ENCODE measurements around the gene IL4R.

The IL4R gene

DNA sequence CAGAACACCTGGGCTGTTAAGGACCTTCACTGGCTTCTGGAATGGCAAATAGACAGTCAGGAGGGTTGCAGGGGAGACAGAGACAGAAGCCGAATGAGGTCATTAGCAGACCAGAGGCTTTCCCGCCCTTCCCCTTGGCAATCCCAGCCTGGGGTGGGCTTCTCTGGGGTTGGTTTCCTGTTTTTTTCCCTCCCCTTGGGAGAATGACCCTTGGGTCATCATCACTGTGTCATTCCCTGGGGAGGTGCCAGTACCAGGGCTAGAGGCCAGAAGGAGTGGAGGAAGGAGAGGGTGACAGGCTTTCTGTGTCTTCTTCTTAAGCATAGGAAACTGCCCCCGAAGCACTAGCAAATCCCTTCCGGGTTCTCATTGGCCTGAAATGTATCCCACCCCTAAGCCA, 45.3 kb downstream of the IL4R start:
- no peak for DNase-seq (ENCODE audit: low read depth)

DNA sequence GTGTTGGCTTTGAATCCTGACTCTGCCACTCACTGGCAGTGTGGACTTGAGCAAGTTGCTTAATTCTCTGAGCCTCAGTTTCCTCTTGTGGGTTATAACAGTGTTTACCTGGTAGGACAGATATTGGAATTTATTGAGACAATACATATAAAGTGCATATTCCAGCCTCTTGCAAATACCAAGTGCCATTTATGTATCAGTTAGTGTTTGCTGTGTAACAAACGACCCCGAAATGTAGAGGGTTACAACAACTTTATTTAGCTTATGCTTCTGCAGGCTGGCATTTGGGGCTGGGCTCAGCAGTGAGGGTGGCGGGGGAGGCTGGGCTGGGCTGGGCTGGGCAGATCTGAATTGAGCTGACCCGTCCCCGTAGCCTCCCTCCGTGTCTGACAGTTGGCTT, 45.8 kb downstream of the IL4R start:
- no peak for DNase-seq (ENCODE audit: low read depth)

DNA sequence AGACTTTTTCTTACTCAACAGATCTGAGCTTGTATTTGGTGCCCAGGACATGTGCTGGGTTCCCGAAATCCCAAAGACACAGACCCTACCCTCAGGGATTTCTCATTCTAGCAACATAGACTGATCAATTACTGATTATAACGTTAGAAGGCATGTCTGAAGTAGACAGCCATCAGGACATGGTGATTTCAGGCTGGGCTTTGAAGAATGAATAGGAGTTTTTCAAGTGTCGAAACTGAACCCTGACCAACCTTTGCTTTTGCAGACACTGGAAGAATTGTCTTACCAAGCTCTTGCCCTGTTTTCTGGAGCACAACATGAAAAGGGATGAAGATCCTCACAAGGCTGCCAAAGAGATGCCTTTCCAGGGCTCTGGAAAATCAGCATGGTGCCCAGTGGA, 48.2 kb downstream of the IL4R start:
- DNase-seq (ENCODE audit: low read depth) = no peak

DNA sequence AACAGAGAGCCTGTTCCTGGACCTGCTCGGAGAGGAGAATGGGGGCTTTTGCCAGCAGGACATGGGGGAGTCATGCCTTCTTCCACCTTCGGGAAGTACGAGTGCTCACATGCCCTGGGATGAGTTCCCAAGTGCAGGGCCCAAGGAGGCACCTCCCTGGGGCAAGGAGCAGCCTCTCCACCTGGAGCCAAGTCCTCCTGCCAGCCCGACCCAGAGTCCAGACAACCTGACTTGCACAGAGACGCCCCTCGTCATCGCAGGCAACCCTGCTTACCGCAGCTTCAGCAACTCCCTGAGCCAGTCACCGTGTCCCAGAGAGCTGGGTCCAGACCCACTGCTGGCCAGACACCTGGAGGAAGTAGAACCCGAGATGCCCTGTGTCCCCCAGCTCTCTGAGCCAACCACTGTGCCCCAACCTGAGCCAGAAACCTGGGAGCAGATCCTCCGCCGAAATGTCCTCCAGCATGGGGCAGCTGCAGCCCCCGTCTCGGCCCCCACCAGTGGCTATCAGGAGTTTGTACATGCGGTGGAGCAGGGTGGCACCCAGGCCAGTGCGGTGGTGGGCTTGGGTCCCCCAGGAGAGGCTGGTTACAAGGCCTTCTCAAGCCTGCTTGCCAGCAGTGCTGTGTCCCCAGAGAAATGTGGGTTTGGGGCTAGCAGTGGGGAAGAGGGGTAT, 48.9 kb downstream of the IL4R start:
- no peak for DNase-seq (ENCODE audit: low read depth)

DNA sequence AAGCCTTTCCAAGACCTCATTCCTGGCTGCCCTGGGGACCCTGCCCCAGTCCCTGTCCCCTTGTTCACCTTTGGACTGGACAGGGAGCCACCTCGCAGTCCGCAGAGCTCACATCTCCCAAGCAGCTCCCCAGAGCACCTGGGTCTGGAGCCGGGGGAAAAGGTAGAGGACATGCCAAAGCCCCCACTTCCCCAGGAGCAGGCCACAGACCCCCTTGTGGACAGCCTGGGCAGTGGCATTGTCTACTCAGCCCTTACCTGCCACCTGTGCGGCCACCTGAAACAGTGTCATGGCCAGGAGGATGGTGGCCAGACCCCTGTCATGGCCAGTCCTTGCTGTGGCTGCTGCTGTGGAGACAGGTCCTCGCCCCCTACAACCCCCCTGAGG, 49.5 kb downstream of the IL4R start:
- no peak for DNase-seq (ENCODE audit: low read depth)

DNA sequence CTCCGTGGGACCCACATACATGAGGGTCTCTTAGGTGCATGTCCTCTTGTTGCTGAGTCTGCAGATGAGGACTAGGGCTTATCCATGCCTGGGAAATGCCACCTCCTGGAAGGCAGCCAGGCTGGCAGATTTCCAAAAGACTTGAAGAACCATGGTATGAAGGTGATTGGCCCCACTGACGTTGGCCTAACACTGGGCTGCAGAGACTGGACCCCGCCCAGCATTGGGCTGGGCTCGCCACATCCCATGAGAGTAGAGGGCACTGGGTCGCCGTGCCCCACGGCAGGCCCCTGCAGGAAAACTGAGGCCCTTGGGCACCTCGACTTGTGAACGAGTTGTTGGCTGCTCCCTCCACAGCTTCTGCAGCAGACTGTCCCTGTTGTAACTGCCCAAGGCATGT, 50.0 kb downstream of the IL4R start:
- no peak for DNase-seq (ENCODE audit: low read depth)

DNA sequence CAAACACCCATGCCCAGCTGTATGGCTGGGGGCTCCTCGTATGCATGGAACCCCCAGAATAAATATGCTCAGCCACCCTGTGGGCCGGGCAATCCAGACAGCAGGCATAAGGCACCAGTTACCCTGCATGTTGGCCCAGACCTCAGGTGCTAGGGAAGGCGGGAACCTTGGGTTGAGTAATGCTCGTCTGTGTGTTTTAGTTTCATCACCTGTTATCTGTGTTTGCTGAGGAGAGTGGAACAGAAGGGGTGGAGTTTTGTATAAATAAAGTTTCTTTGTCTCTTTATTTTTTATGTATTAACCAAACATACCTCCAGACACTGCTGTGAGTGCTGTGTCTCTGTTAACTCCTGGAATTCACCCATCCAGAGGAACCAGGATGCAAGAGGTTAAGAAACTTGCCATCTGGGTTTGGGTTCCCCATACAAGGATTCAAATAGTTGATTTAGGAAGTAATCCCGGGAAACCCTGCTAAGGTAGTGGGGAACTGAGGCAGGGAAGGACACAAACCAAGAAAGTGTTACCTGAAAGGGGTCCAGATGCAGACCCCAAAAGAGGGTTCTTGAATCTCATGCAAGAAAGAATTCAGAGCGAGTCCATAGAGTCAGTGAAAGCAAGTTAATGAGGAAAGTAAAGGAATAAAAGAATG, 50.8 kb downstream of the IL4R start:
- no peak for DNase-seq (ENCODE audit: low read depth)

DNA sequence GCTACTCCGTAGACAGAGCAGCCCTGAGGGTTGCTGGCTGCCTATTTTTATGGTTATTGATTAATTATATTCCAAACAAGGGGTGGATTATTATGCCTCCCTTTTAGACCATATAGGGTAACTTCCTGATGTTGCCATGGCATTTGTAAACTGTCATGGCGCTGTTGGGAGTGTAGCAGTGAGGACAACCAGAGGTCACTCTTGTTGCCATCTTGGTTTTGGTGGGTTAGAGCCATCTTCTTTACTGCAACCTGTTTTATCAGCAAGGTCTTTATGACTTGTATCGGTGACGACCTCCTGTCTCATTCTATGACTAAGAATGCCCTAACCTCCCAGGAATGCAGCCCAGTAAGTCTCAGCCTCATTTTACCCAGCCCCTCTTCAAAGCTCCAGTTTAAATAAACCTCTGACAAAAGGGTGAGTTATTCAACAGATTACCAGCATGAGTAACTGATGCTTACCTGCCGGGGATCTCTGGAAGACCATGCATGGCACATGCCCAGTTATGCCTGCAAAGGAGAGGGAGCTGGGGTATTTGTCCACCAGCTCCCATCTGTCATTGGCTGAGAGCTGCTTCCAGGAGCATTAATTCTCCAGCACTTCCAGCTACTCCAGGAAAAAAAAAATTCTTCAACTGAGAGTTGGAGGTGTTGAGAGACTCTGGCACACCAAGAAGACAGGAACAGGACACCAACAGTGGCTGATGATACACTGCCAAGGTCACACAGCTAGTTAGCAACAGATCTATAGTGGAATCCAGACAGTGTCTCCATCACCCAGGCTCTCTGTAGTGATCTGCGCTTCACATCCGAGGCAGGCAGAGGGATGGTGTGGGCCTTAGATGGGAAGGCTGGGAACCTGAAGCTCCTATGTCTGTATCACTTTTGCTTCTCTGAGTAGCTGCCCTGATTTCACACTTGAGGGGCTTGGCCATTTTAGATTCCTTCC, 51.6 kb downstream of the IL4R start:
- no peak for DNase-seq (ENCODE audit: low read depth)

DNA sequence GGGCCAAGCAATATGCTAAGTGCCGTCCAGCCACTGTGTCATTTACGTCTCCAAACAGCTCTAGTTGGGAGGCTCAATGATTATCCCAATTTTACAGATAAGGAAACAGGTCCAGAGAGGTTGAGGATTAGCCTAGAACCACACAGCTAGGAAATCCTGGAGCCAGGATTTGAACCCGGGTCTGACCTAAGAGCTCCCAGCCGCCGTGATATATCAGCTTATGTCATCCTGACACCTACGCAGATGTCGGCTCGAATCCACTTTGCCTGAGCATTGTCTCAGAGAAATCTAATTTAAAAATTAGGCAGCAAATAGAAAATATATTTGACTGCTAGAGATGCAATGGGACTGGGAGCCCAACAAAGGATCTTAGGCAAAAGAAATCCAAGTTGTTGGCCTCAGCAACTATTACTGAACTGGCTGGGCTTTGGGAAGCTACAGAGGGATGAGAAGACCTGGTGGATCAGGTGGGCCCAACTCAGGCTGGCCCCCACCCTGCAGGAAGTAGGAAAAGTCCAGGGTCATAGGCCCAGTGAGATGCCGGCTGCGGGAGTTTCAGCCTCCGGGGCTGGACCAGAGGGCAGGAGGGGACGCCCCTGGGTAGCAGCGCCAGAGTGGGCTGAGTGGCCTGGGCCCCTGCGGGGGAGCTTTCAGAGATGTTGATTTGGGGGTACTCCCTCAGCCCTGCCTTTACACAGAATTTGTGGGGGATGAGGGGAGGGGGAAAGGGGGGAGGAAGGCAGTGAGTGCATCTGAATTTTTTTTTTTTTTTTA, 53.1 kb downstream of the IL4R start:
- no peak for DNase-seq (ENCODE audit: low read depth)

DNA sequence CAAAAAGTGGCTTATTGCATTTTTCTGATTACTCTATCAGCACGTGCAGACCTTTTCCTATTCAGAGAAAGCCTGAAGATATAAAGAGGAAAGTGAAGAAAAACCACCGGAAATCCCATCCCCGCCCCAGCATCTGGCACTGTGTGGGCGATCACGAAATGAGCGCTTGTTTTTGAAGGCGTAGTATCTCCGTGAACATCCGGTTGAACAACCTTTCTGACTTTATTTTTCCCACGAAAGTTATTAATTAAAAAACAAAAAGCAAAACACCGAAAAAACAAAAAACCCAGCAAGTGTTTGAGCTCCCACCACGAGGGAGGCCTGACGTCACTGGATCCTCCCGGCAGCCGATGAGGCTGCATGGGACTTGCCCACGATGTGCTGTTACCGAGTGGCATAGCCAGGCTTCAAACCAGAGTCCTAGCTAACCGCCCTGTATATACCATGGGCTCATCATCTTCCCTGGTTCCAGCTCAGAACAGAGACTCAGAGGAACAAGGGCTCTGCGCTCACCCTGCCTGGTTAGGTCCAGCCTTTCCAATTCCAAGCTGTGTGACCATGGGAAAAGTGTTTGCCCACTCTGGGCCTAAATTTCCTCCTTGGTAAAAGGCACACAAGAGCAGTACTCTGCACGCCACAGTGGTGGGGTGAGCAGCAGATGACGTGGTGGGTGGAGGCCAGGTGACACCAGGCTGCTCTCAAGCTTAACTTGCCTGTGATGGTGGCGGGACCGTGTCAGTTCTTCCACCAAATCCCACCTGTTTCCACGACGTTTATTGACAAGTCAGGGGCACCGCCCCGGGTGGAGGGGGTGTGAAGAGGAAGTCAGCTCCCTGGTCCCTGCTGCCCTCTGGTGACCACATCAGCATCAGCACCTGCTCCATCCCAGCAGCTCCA, 53.9 kb downstream of the IL4R start:
- DNase-seq (ENCODE audit: low read depth) = peak; percentile 60

DNA sequence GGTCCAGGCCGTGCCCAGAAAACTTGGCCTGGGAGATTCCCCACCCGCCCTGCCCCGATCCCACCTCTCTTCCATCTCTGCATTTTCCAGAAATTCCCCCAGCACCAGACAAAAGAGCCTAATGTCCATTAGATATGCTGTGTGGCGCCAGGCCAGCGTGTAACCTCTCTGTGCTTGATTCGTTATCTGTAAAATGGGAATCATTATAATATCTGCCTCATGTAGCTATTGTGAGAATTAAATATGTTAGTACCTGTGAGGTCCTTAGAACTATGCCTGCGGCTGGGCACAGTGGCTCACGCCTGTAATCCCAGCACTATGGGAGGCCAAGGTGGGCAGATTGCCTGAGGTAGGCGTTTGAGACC, 54.6 kb downstream of the IL4R start:
- no peak for DNase-seq (ENCODE audit: low read depth)

DNA sequence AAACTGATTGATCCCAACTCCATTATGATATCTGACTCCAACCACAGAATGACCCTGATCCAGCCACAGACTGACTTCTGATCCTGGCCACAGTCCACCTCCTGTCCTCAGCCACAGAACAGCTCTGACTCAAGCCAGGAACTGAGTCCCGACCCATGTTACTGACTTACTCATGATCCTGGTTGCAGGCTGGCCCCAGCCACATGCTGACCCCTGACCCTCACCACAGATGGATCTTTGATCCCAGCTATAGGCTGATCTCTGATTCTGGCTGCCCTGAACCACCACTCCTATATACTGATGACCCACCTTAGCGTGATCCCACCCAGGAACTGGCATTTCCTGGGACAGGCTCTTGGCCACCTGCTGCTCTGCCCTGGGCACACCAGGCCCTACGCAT, 56.0 kb downstream of the IL4R start:
- no peak for DNase-seq (ENCODE audit: low read depth)

DNA sequence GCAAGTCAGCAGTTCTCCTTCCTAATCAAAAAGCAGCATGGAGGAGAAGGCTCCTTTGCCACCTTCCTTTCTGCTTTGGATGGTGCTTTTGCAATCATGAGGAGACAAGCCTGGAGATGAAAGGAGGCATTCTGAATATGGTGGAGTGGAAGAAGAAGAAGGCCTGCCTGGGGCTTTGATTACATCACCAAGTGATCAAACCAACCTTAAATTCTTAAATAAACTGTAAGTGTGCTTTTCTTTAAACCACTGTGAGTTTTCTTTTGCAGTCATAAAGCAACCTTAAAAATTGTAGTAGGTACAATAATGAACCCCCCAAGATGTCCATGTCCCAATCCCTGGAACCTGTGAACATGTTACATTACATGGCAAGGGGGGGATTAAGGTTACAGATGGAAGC, 56.5 kb downstream of the IL4R start:
- DNase-seq (ENCODE audit: low read depth) = no peak

DNA sequence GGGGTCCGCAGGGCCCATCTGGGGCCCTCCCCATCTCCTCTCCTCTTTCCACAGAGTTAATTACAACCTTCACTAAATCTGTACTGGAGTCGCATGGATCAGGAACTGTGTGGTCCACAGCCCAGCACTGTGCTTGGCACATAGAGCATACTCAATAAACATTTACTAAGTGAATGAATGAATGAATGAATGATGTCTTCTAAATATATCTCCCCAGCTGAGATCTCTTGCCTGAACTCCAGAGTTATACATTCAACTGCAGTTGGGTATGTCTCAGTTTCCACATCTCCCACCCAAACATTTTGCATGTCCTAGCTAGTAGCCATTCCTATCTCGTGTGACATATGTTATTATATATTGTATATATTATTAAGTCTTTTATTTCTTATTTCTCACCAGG, 59.5 kb downstream of the IL4R start:
- no peak for DNase-seq (ENCODE audit: low read depth)

DNA sequence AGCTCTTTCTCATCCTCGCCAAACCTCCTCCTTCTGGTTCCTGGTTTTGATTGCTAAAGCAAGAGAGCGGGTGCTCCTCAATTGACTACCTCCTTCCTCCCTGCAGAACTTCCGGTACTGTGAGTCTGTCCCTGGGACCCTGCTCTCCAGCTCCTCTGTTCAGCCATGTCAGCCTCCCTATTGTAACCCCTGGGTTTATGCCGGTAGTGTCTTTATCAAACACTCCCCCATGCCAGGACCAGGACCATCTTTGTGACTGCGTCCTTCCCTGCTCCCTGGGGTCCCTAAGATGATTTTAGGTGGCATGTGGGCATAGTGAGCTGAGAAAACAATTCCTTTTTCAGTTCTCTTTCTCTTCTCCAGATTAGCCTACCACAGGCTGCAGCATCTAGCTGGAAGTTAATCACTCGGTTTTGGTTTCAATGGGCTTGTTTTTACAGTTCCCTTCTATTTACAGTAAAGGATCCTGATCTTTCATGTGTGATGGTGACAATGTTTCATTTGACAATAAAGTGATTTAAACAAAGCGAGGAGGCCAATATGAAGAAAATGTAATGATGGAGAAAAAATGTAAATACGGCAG, 60.5 kb downstream of the IL4R start:
- DNase-seq (ENCODE audit: low read depth) = no peak

DNA sequence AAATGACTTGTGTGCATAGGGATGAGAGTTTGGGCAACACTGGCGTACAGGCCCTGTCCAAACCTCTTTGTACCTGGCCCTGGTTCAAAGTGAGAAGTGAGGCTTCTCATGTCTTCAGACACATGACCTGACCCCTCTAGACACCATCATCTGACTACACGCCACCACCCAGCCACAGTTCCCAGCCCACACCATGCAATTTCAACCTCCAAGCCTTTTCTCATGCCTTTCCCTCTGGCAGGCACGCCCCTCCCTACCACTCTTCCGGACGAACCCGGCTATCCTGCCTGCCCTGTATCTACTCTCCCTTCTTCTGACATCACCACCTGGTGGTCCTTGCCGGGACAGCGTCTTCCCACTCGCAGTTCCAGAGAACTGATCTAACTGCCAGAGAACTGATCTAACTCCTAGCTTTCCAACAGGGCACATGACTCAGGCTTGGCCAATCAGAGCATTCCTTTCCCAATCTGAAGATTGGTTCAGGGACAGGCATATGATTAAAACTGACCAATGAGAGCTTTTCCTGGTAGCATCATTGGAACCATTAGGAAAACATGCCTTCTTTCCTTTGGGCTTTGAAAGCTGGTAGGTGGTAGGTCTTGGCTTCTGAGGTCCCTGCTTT, 61.1 kb downstream of the IL4R start:
- DNase-seq (ENCODE audit: low read depth) = peak; percentile 56

DNA sequence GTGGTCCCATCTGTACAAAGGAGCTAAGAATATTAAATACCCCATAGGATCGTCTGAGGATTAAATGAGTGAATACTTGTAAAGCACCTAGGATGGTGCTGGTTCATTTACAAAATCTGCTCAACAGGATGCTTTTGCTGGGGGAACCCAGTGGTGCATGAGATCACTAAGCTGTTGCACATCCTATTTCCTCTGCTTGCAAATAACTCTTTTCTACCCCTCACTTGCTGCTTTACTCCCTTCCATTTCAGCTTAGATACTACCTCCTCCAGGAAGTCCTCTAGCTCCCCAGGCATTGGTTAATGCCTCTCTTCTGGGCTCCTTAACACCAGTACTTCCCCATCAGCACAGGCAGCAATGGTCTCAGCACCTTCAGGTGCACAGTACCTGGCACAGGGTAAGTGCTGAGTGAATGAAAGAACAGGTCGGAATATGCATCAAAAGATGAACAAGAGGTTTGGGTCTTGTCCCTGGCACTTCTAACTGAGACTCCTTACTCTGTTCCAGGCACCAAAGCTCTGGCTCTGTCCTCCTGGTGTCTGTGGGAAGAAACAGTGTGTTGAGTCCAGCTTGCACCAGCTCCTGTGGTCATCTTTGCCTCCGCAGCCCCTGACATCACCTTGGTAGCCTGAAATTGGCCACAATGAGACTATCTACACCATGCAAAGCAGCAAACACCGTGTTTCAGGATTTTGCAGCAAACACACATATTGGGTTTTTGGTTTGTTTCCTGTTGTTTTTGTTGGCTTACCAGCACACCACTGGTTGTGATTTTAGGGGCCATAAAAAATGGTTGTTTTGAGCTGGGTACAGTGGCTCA, 64.1 kb downstream of the IL4R start:
- DNase-seq (ENCODE audit: low read depth) = no peak

DNA sequence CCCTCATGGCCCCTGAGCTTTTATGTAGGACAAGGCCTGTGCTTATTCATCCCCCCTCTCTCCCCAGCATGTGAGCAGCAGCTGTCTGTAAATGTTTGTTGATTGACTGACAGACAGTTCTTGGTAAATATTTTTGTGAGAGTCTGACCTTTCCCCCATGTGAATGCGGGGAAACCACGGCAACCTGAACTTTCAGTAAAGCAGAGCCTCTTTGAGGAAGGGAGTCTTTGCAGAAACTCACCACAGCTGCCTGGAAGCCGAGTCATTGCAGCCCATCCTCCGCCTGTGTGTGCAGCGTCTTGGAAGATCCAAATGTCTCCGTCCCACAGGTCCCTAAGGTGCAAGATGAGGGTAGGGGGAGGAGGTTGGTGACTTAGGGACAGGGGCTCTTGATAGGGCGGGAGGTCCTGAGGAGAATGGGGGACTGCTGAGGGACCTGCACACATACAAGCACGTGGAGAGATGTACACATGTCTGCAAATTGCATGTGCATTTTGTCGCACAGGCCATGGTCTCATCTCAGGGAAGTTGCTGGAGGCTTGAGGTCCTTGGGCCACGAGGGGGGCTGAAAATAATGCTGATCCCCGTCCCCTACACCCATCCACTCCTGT, 65.2 kb downstream of the IL4R start:
- no peak for DNase-seq (ENCODE audit: low read depth)

DNA sequence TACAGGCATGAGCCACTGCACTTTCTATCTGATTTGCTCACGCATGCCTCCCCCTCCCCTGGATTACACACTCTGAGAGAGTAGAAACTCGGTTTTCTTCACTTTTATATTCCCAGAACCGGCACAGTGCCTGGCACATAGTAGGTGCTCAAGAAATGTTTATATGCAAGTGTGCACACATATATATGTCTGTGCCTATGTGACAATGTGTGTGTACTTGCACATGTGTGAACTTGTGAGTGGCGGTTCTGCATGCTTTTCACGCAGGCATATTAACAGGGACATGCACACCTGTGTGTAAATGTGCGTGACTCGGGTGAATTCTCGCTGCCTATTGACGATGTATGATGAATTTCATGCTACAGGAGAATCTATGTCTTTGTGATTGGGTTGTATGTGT, 66.1 kb downstream of the IL4R start:
- no peak for DNase-seq (ENCODE audit: low read depth)
